OCI-LY7 (cell line): ENCODE data around the gene GPR34. TPM values are rescaled to one million over a fixed set of nuclear protein-coding genes. Genes with fewer than 3 reads are reported as not detected.

Source experiments
- BruUV-seq: library from RNA; stranded (reverse); fragments of 400-500 nt; replicated peaks from 2 replicates; lab custom pipeline; 2021; lab: Mats Ljungman, UMichigan
- CTCF ChIA-PET: fragments of 300-600 bp; sonication (Branson Sonifier 250); formaldehyde crosslinking; loops from one replicate; lab custom pipeline; 2022; ENCODE audit warnings: antibody characterized with exemption; ENCODE audit not compliant: unreplicated experiment; lab: Charles Lee
- POLR2A ChIA-PET: fragments of 300-600 bp; sonication (Branson Sonifier 250); formaldehyde crosslinking; loops from one replicate; lab custom pipeline; 2022; ENCODE audit warnings: antibody characterized with exemption; lab: Charles Lee
- DNase-seq: peaks from one replicate; pipeline ENCODE4 v3.0.0-alpha.2; 2015; ENCODE audit warnings: low spot score
- H2AFZ ChIP-seq: fragments of 200-600 bp; sonication (generic), shearing (Covaris generic); 2 replicates; pipeline ENCODE4 v1.6.1; 2014; ENCODE audit warnings: mild to moderate bottlenecking, antibody characterized with exemption, low read length, moderate library complexity
- H3K27ac ChIP-seq: fragments of 200-600 bp; sonication (generic); 2 replicates; pipeline ENCODE4 v1.5.1; 2014; ENCODE audit warnings: mixed run types, low read depth, mild to moderate bottlenecking, moderate library complexity, low read length, inconsistent platforms; ENCODE audit not compliant: poor library complexity, severe bottlenecking
- H3K36me3 ChIP-seq: fragments of 200-600 bp; sonication (generic); 2 replicates; pipeline ENCODE4 v1.6.1; 2014; ENCODE audit warnings: mild to moderate bottlenecking, antibody characterized with exemption, low read length, moderate library complexity, mixed read lengths; ENCODE audit not compliant: insufficient read depth
- H3K4me1 ChIP-seq: fragments of 200-600 bp; sonication (generic); 2 replicates; pipeline ENCODE4 v1.5.1; 2014; ENCODE audit warnings: mild to moderate bottlenecking, low read length; ENCODE audit not compliant: insufficient read depth, poor library complexity, severe bottlenecking
- H3K4me2 ChIP-seq: fragments of 200-600 bp; sonication (generic); 2 replicates; pipeline ENCODE4 v1.6.1; 2014; ENCODE audit warnings: mild to moderate bottlenecking, low read length
- H3K4me3 ChIP-seq: fragments of 200-600 bp; sonication (generic); 2 replicates; pipeline ENCODE4 v1.5.1; 2014; ENCODE audit warnings: mild to moderate bottlenecking, low read depth, low read length; ENCODE audit not compliant: poor library complexity, severe bottlenecking
- H3K79me2 ChIP-seq: fragments of 200-600 bp; sonication (generic); 2 replicates; pipeline ENCODE4 v1.6.1; 2016; ENCODE audit warnings: low read depth, mild to moderate bottlenecking, low read length, moderate library complexity, mixed read lengths; ENCODE audit not compliant: insufficient read depth
- H3K9me2 ChIP-seq: fragments of 200-600 bp; sonication (generic); 2 replicates; pipeline ENCODE4 v1.6.1; 2016; ENCODE audit warnings: mild to moderate bottlenecking, low read length, mixed read lengths; ENCODE audit not compliant: insufficient read depth
- H3K9me3 ChIP-seq: fragments of 200-600 bp; sonication (generic); 2 replicates; pipeline ENCODE4 v1.6.1; 2014; ENCODE audit warnings: mild to moderate bottlenecking, mixed run types, low read length, mixed read lengths
- H4K20me1 ChIP-seq: fragments of 200-600 bp; sonication (generic); 2 replicates; pipeline ENCODE4 v1.6.1; 2014; ENCODE audit warnings: mild to moderate bottlenecking, antibody characterized with exemption, low read length, moderate library complexity, mixed read lengths; ENCODE audit not compliant: insufficient read depth
- EZH2phosphoT487 ChIP-seq: fragments of 200-600 bp; sonication (generic); IDR thresholded peaks from 2 replicates; pipeline ENCODE4 v1.6.1; 2018; ENCODE audit warnings: low read depth, borderline replicate concordance, mild to moderate bottlenecking, mixed run types, antibody characterized with exemption, low read length, moderate library complexity, mixed read lengths
- intact Hi-C: fragments of 100-400 bp; cut with micrococcal nuclease; formaldehyde crosslinking; loops from one replicate; pipeline ENCODE4 v1.10.0; 2022; ENCODE audit not compliant: unreplicated experiment
- total RNA-seq, 2 experiments: library from RNA; depleted of rRNA in 1 of 2; stranded (reverse); fragments of >200 nt in 1 of 2; shearing (Covaris generic) in 1 of 2; gene quantifications; 2 replicates each; pipeline ENCODE4 v1.2.3, GENCODE V29; 2014 to 2022
- TF ChIP-seq, protein P1 (sequence below): fragments of 200-600 bp; sonication (generic); conservative IDR thresholded peaks from 2 replicates; pipeline ENCODE4 v1.5.1; 2014; ENCODE audit warnings: mild to moderate bottlenecking, antibody characterized with exemption, low read length, moderate library complexity, mixed read lengths

Gene GPR34
- total RNA-seq, 2 experiments from 2014 or later: not detected

DNA sequence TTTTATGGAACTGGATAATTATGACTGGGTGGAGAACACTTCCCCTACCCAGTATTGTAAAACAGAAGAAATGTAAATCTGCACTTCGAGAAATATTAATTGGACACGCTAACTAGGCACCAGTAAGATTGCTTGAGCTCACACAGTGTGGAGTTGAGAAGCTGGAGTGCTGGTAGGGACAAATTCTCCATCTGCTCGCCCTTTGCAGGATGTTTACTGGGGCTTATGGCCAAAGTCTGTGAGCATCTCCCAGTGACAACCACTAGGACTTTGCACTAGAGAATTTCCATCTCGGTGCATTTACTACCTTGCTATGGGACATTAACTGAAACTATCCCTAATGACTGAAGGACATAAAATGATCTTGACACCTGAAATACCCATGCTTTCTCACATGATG, 33.7 kb upstream of the GPR34 start:
- TF ChIP-seq EZH2phosphoT487: no peak
- TF ChIP-seq, protein P1, sequence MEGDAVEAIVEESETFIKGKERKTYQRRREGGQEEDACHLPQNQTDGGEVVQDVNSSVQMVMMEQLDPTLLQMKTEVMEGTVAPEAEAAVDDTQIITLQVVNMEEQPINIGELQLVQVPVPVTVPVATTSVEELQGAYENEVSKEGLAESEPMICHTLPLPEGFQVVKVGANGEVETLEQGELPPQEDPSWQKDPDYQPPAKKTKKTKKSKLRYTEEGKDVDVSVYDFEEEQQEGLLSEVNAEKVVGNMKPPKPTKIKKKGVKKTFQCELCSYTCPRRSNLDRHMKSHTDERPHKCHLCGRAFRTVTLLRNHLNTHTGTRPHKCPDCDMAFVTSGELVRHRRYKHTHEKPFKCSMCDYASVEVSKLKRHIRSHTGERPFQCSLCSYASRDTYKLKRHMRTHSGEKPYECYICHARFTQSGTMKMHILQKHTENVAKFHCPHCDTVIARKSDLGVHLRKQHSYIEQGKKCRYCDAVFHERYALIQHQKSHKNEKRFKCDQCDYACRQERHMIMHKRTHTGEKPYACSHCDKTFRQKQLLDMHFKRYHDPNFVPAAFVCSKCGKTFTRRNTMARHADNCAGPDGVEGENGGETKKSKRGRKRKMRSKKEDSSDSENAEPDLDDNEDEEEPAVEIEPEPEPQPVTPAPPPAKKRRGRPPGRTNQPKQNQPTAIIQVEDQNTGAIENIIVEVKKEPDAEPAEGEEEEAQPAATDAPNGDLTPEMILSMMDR: no peak
- Histone ChIP-seq H3K9me2 (no peaks in the 10 kb centered on the region), H2AFZ (no peak overlapping the region), H3K4me3 (no peak overlapping the region), H3K4me2 (no peak overlapping the region), H3K4me1 (no peaks in the 10 kb centered on the region), H3K79me2 (no peaks in the 10 kb centered on the region), H4K20me1 (no peaks in the 10 kb centered on the region), H3K27ac (no peak overlapping the region), H3K9me3 (no peaks in the 10 kb centered on the region), H3K36me3 (peaks cover 45% of the 10 kb centered on the region)
- BruUV-seq: no TSS peak
- DNase-seq: no peak
- POLR2A ChIA-PET: no interaction called here
- intact Hi-C loops: no loop called here
- CTCF ChIA-PET: no interaction called here

DNA sequence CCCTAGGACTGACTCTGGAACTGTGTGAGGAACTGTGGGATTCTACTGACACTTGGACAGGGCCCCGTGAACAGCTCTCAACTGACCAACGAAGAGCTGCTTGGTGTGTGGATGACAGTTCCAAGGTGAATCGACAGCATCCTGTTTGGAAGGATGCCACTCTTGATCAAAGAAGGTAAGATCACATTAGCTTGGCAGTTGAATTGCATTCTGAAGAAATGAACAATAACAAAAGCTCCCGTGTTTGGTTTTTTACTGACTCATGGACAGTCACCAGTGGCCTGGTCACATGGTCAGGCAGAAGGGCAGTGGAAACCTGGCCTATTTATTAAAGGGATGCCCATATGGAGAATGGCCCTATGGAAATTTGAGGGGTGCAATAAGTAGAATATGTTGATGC, 33.1 kb upstream of the GPR34 start:
- no TSS peak for BruUV-seq
- Histone ChIP-seq H3K27ac (no peak overlapping the region), H3K4me1 (no peaks in the 10 kb centered on the region), H3K36me3 (peaks cover 48% of the 10 kb centered on the region), H3K4me2 (no peak overlapping the region), H3K9me2 (no peaks in the 10 kb centered on the region), H3K9me3 (no peaks in the 10 kb centered on the region), H3K4me3 (no peak overlapping the region), H2AFZ (no peak overlapping the region), H4K20me1 (no peaks in the 10 kb centered on the region), H3K79me2 (no peaks in the 10 kb centered on the region)
- ChIA-PET CTCF (no interaction called here), POLR2A (interaction anchor here (0.5 kb wide), 1 partner anchor 33 kb away, joined by 3 read pairs; no protein-coding TSS in a partner anchor)
- DNase-seq: no peak
- TF ChIP-seq EZH2phosphoT487: no peak
- intact Hi-C loops: no loop called here

DNA sequence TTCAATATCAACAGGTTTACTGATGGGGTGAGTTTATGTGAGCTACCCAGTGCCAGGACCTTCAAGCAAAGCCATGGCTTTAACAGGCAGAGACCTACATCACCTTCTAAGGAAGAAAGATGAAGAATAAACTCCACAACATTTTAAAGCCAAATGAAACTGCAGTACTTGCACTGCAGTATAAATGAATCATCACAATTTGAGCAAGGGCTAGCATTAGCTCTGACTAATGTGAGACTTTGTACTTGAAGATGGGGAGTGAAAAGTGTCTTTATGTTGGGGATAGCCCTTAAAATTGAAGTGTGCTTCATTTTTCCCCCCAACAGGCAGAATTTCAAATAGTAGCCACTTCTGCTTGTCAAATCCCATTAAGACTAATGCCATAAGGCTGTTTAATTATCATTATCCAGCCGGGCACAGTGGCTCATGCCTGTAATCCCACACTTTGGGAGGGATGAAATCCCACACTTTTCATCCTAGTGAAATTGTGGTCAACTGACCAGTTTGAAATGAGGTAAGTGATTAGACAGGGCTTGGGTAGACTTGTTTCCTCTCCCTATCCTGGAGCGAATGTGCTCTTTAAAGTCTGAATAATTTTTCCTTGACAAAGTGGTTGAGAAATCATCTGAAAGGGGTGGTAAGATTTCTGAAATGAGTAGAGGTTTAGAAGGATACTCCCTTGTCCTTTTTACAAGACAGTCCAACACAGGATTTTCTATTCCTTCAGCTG, 27.2 kb upstream of the GPR34 start:
- Histone ChIP-seq H2AFZ (no peak overlapping the region), H3K4me2 (no peak overlapping the region), H3K9me2 (no peaks in the 10 kb centered on the region), H3K27ac (no peak overlapping the region), H3K4me1 (no peaks in the 10 kb centered on the region), H3K36me3 (peaks cover 26% of the 10 kb centered on the region), H3K4me3 (no peak overlapping the region), H4K20me1 (no peaks in the 10 kb centered on the region), H3K79me2 (no peaks in the 10 kb centered on the region), H3K9me3 (no peaks in the 10 kb centered on the region)
- BruUV-seq: no TSS peak
- intact Hi-C loops: no loop called here
- ChIA-PET CTCF (no interaction called here), POLR2A (no interaction called here)
- DNase-seq: no peak
- TF ChIP-seq EZH2phosphoT487: no peak
- TF ChIP-seq, protein P1: no peak
